ENCODE results near the gene UNG.
"Not testable (repeated sequence)": the region's sequence is repeated elsewhere in the genome, so short reads cannot be mapped to it uniquely, and the experiment has no call there.

Gene UNG

DNA sequence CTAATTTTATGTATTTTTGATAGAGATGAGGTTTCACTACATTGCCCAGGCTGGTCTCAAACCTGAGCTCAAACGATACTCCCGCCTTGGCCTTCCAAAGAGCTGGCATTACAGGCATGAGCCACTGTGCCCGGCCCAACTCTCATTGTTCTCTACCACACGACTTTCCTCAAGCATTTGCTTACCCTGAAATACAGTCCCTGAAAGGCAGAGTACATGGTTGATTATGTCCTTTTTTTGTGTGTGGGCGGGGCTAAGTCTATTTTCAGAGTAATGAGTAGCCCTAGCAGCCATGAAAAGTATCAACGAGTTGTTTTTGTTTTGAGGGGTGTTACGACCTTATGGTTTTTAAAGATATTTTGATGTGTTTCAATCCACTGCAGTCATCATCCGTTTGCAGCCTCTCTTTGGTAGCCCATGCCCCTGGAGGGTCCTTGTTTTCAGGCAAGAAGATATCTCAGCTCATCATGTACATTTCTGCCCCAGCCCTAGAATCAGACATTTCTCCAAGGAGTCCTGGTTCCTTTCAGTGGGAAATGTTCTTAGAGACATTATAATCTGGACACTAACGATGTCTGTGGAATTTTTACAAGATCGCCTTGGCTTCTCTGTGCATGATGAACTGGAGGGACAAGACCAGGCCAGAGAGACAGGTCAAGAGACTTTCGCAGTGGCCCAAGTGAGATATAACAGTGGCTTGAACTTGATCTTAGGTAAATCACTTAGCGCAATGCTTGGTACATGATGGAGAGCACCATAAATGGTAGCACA, 27.7 kb downstream of the UNG start:
- no peak for DNase-seq

DNA sequence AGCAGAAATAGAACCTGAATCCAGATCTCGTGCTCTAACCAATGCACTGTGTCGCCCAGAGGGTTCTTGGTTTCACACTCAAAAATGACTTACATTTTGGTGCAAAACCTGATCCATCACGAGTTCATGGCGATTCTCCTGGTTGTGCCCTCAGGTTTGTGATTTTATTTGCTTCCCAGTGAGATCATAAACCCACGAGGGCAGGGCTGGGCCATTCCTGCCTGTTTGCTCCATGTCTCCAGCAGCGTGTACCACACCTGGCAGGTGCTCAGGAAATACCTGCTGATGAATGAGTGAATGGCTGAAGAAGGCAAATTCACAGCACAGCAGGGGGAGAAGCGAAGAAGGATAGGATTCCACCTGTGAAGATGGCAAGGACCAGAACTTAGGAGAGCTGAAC, 28.4 kb downstream of the UNG start:
- DNase-seq = no peak

DNA sequence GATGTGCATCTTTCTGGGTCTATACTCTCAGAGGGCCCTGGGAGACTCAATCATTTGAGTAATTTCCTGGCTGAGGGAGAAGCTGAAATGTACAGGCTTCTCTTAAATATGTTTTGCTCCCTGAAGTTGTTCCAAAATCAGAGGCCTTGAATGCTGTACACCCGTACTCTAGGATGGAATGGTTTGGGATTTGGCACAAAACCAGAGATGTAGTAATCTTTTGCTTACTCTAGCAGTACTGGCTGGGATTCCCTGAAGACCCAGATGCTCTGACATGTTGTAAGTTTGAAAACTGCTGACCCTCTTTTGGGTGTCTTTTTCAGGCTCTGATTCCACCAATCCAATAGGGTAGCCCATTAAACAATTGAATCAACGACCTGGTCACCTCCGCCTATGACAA, 29.4 kb downstream of the UNG start:
- no peak for DNase-seq

DNA sequence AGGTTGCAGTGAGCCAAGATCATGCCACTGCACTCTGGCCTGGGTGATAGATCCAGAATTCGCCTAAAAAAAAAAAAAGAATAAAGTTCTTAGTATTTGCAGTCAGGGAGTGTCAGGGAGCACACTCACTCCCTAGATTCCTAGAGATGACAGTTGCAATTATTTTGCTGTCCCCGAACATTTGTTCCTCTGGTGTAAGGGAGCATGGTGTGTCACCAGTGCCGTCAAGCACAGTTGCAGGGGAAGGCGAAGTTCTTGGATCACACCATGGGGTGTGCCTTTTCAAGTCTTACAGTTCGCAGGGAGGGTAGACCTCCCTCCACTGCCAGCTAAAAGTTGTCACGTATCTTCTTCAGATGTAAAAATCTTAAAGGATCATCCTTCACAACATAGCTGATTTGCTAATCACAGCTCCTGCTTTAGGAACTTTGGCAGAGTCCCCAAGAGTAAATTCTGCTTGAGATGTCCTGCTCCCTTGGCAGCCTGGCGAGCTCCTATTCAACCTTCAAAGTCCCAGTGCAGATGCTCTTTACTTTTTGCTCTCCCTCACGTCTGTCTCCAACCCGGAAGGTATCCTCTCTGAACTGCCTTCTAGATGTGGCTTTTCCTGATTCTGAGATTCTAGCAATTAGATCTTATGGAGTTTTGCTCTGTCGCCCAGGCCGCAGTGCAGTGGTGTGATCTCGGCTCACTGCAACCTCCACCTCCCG, 30.3 kb downstream of the UNG start:
- no peak for DNase-seq

DNA sequence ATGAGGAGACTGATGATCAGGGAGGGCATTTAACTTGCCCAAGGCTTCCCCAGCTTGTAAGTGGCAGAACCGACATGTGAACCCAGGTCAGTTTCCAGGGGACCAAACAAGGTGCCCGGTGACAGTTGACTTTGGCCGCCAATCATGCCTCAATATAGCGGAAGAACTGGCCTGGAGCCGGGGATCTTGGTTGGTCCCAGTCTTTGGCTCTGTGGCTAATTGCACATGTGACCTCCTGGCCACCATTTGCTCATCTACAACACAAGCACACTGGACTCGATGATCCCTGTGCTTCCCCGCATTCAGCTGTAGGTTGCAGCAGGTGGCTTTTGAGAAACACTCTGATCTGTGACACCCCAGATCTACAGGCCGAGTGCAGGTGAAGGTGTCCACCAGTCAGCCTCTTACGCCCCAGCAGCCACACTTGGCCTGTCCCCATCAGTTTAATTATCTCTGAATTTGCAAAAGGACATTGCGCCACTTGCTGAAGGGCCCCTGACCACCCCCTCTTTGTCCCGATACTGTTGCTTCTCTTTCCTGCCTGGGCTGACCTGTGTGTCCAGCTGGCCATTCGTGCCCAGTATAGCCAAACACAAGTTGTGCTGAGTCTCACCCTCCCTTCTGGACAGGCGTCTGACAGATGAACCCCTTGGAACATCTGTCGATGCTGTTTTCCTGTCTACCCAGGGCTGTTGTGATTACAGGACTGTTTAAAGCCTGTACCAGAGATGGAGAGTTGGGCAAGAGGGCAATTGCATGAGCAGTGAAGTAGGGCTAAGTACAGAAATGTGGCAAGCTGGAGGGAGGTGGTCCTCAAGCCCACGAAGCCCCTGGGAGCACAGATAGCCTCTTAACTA, 33.1 kb downstream of the UNG start:
- DNase-seq = no peak

- no peak for DNase-seq
Observed at GRCh38 chr12:109131154-109132050, 34.0 kb downstream of the UNG start.

GRCh38 chr12:109134186-109134917, 37.0 kb downstream of the UNG start:
- DNase-seq = no peak

- no peak for DNase-seq
Observed at GRCh38 chr12:109137055-109137454, 39.7 kb downstream of the UNG start.

GRCh38 chr12:109139360-109139759, 42.0 kb downstream of the UNG start:
- no peak for DNase-seq

GRCh38 chr12:109139791-109140190, 42.4 kb downstream of the UNG start:
- no peak for DNase-seq

DNA sequence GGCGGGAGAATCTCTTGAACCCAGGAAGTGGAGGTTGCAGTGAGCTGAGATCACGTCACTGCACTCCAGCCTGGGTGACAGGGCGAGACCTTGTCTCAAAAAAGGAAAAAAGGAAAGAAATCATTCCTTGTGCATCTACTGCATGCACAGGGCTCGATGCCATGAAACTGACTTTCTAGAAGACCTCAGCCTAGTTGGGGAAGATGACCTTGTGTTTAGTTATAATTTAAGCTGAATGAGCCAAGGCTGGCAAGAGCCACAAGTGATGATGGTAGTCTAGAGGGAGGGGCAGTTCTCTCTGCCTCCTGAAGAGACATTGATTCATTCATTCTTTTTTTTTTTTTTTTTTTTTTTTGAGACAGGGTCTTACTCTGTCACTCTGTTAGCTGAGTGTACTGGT, 43.2 kb downstream of the UNG start:
- DNase-seq = no peak

DNA sequence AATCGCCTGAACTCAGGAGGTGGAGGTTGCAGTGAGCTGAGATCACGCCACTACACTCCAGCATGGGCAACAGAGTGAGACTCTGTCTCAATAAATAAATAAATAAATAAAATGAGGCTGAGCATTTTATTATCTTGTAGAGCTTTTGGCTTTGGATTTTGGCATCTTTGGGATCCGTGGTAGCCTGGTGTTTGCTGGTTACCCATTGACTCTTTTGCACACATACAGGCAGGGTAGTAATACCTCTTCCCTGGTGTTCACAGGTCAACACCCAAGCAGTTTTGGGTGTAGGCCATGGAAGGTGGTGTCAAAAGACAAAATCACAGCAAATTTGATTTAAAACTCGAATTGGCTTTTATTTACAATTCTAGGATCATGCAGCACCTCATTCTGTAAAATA, 46.8 kb downstream of the UNG start:
- DNase-seq = no peak

DNA sequence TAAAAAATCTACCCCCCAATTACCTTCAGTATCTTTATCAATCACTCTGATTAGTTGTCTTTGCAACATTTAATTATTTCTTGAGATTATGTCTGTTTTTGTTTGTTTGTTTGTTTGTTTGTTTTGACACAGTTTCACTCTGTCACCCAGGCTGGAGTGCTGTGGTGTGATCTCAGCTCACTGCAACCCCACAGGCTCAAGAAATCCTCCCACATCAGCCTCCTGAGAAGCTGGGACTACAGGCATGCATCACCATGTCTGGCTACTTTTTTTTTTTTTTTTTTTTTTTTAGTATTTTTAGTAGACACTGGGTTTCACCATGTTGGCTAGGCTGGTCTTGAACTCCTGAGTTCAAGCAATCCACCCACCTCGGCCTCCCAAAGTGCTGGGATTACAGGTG, 49.7 kb downstream of the UNG start:
- not testable (repeated sequence) for DNase-seq

DNA sequence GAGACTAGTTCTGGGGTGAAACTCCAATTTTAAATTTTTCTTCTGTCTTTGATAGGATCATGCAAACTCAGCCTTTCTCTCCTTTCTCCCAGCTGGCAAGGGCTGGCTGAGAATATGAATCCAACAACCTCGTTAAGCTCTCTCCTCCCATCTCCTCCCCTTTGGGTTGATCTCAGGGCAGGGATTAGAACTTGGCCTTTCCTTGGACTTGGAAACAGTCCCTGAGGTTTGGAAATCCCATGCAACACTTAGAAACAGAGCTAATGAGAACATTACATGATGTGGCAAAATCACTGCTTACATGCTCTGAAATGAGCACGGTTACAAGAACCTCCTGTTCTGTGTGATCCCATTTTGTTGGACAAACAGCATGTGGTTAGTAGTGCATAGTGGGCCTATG, 50.6 kb downstream of the UNG start:
- no peak for DNase-seq

GRCh38 chr12:109150124-109150640, 52.8 kb downstream of the UNG start:
- no peak for DNase-seq

GRCh38 chr12:109151457-109151856, 54.1 kb downstream of the UNG start:
- no peak for DNase-seq

- no peak for DNase-seq
Observed at GRCh38 chr12:109153821-109154441, 56.5 kb downstream of the UNG start.

- DNase-seq = peak; percentile 64
Observed at GRCh38 chr12:109154451-109155438, 57.3 kb downstream of the UNG start.

GRCh38 chr12:109156036-109156435, 58.6 kb downstream of the UNG start:
- DNase-seq = no peak

- no peak for DNase-seq
Observed at GRCh38 chr12:109156586-109156985, 59.2 kb downstream of the UNG start.

Data from fibroblast of skin of abdomen (primary cell).